Tibial nerve (tissue), 3 donors: ENCODE measurements around the gene CDH20.

Experiments used
- CTCF ChIP-seq, 5 experiments: fragments of 200-600 bp in 3 of 5; fragments of 450-650 bp in 2 of 5; sonication (generic) in 3 of 5; IDR thresholded peaks; one replicate each; pipeline ENCODE4 v1.5.1; 2016 to 2019; ENCODE audit warnings: antibody characterized with exemption in 5 of 5, mild to moderate bottlenecking in 3 of 5, moderate library complexity in 2 of 5
- POLR2A ChIP-seq, 2 donors: fragments of 450-650 bp; IDR thresholded peaks; one replicate each; pipeline ENCODE4 v1.6.1; 2017; ENCODE audit warnings: antibody characterized with exemption in 2 of 2, mild to moderate bottlenecking in 2 of 2, moderate library complexity in 2 of 2

- TF ChIP-seq CTCF (IDR thresholded peaks at IDR 0.05): no peak
- no peak for TF ChIP-seq POLR2A (IDR thresholded peaks at IDR 0.05)
Observed at GRCh38 chr18:61292280-61293035, 40.8 kb upstream of the CDH20 start.
